Pancreas (tissue), 10 donors: ENCODE data around the gene CNKSR2. TPM values are rescaled to one million over a fixed set of nuclear protein-coding genes. Genes with fewer than 3 reads are reported as not detected.

Experiments
- ATAC-seq, 4 donors: fragments of 200-7000 bp; cut with Tn5 transposase; one replicate each; pipeline versions ENCODE4 v1.8.0 to v1.9.1; 2020; ENCODE audit warnings: mild to moderate bottlenecking in 4 of 4, moderate library complexity in 4 of 4
- DNase-seq, 6 donors: peaks; one replicate each; pipeline ENCODE4 v3.0.0-alpha.2; 2020
- FAIRE-seq: peaks from 2 replicates; lab custom pipeline; 2012; peaks lifted over from hg19 to GRCh38; lab: Jason Lieb, UNC
- H3K27ac ChIP-seq, 4 donors: fragments of 200-600 bp; sonication (generic); 1 replicate in 3 of 4; 2 replicates in 1 of 4; pipeline versions ENCODE4 v1.5.0 to v1.8.0; 2020
- H3K27me3 ChIP-seq, 4 donors: fragments of 200-600 bp; one replicate each; pipeline ENCODE4 v1.8.0; 2021
- H3K36me3 ChIP-seq, 3 donors: fragments of 200-600 bp; sonication (generic) in 1 of 3; one replicate each; pipeline versions ENCODE4 v1.5.0 to v1.8.0; 2020 to 2021
- H3K4me1 ChIP-seq, 3 donors: fragments of 200-600 bp; one replicate each; pipeline ENCODE4 v1.8.0; 2021
- H3K4me3 ChIP-seq, 4 donors: fragments of 200-600 bp; sonication (generic) in 2 of 4; one replicate each; pipeline versions ENCODE4 v1.5.0 to v1.8.0; 2020 to 2021
- H3K9me3 ChIP-seq, 4 donors: fragments of 200-600 bp; one replicate each; pipeline ENCODE4 v1.8.0; 2021
- WGBS, 2 donors: extraction: QIAGEN DNeasy Blood & Tissue Kit; methylation state at CpG; one replicate each; pipeline ENCODE4 v1.1.7; 2013; 5-methylcytosine and 5-hydroxymethylcytosine counted together
- intact Hi-C, 3 donors: fragments of 100-400 bp; cut with DNase I; formaldehyde crosslinking; loops; one replicate each; pipeline versions ENCODE4 v1.11.1 to v1.14.2; 2022
- polyA plus RNA-seq, 2 donors: library from polyadenylated mRNA; stranded (reverse); fragments of 200-250 nt; gene quantifications; one replicate each; pipeline ENCODE4 v1.2.3, GENCODE V29; 2013
- total RNA-seq, 6 donors: library from RNA; stranded (reverse); fragmentation: NEBNext Ultra II Directional in 4 of 6; extraction: Animal tissue kit (Norgen Biotek cat#: 25700) in 4 of 6; gene quantifications; one replicate each; pipeline versions ENCODE4 v1.2.1 to v1.2.4, GENCODE V29; 2021 to 2023
- TF ChIP-seq, protein P1 (sequence below), 4 donors: fragments of 200-600 bp; sonication (generic) in 3 of 4; IDR thresholded peaks; one replicate each; pipeline versions ENCODE4 v1.5.0 to v1.8.0; 2021; ENCODE audit warnings: antibody characterized with exemption in 4 of 4
- donor health status: healthy with polysubstance abuse.
- donor health status: DM: no; HTN: no; CAD: no; lungs with moderate emphysema.
- donor health status: DM: no; HTN: no; CAD: no.
- donor health status: control.
- donor health status: control.
- donor health status: Bipolar disorder and iron deficiency.
- donor health status: DM: yes; HTN: yes; CAD: no.
- donor health status: DM: no; HTN: no; CAD: no.
- donor health status: DM: no; HTN: no; CAD: no.
- donor health status: DM: yes; HTN: yes; CAD: no.

The CNKSR2 gene
- total and polyA plus RNA-seq, 8 donors: 1.1 to 4.0 (median 2.5) TPM

DNA sequence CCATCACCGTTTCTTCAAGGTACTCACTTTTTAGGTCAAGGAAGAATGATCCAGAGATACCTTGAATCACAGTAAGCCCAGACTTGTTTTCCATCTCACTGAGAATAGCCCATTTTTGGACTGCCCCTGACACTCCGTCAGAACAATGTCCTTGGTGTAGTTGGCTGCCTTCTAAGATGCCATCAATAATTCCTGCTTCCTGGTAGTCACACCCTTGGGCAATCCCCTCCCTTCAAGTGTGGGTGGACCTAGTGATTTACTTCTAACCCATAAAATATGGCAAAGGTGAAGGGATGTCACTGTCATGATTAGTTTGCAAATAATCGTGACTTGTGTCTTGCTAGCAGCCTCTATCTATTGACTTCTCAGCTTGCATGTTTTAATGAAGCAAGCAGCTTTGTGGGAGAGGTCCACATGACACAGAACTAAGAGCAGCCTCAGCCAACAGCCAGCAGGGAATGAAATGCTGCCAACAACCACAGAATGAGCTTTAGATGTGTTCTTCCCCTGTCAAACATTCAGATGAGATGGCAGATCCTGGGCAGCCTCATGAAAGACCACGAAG is 303.9 kb downstream of the CNKSR2 start:
- peaks cover 0 to 3% (median 0%) of the 10 kb centered on the region in 4 donors for H3K27me3 ChIP-seq
- H3K4me1 ChIP-seq: no peaks in the 10 kb centered on the region
- DNase-seq (no peak), FAIRE-seq (no peak), ATAC-seq (no peak)
- TF ChIP-seq, protein P1, sequence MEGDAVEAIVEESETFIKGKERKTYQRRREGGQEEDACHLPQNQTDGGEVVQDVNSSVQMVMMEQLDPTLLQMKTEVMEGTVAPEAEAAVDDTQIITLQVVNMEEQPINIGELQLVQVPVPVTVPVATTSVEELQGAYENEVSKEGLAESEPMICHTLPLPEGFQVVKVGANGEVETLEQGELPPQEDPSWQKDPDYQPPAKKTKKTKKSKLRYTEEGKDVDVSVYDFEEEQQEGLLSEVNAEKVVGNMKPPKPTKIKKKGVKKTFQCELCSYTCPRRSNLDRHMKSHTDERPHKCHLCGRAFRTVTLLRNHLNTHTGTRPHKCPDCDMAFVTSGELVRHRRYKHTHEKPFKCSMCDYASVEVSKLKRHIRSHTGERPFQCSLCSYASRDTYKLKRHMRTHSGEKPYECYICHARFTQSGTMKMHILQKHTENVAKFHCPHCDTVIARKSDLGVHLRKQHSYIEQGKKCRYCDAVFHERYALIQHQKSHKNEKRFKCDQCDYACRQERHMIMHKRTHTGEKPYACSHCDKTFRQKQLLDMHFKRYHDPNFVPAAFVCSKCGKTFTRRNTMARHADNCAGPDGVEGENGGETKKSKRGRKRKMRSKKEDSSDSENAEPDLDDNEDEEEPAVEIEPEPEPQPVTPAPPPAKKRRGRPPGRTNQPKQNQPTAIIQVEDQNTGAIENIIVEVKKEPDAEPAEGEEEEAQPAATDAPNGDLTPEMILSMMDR (IDR thresholded peaks at IDR 0.05): no peak
- intact Hi-C loops: no loop called here
- H3K9me3 ChIP-seq: no peaks in the 10 kb centered on the region
- WGBS, 2 donors: 40 to 52% methylated on average over 4 of the region's 4 CpGs
- H3K36me3 ChIP-seq: no peaks in the 10 kb centered on the region
- no peak overlapping the region for H3K27ac ChIP-seq
- H3K4me3 ChIP-seq: no peak overlapping the region

DNA sequence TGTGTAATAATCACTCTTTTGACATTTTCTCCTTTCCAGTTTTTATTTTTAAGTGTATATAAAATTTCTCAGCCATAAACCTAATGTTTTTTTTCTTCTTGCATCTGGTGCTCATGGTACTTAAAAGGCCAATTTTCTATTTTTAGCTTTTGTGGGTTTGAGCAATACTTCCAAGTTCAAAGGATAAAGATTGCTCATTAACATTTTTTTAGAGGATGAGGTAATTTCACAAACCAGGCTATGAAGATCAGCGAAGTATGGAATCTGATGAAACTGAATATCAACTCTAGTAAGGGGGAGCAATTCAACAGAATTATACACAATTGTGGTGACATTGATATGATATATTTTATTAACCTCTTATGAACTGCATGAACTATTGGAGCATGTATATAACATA is 309.7 kb downstream of the CNKSR2 start:
- ATAC-seq (no peak), FAIRE-seq (no peak), DNase-seq (no peak)
- H3K27me3 ChIP-seq: peaks cover 0 to 10% (median 0%) of the 10 kb centered on the region in 4 donors
- TF ChIP-seq, protein P1 (IDR thresholded peaks at IDR 0.05): no peak
- intact Hi-C loops: no loop called here
- H3K4me3 ChIP-seq: no peak overlapping the region
- H3K36me3 ChIP-seq: no peaks in the 10 kb centered on the region
- H3K9me3 ChIP-seq: no peaks in the 10 kb centered on the region
- no peaks in the 10 kb centered on the region for H3K4me1 ChIP-seq
- 72 to 79% methylated on average over 1 of the region's 1 CpG for WGBS, 2 donors
- no peak overlapping the region for H3K27ac ChIP-seq

DNA sequence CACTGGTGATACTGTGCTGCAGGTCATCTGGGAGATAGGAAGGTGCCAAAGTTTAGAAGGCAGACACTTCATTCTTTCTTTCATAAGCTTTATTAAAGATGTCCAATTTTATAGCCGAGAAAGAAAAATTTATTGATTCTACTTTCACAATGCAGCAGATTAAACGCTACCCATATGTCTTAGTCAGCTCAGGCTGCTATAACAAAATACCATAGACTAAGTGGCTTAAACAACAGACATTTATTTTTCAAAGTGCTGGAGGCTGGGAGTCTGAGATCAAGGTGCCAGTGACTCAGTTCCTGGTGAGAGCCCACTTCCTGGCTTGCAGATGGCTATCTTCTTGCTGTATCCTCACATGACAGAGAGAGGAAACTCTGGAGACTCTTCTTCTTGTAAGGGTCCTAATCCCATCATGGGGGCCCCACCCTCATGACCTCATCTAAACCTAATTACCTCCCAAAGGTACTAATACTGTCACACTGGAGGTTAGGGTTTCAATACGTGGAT is 317.3 kb downstream of the CNKSR2 start:
- DNase-seq (no peak), FAIRE-seq (no peak), ATAC-seq (no peak)
- H3K4me3 ChIP-seq: no peak overlapping the region
- WGBS, 2 donors: 79 to 88% methylated on average over 3 of the region's 3 CpGs
- no peaks in the 10 kb centered on the region for H3K36me3 ChIP-seq
- TF ChIP-seq, protein P1 (IDR thresholded peaks at IDR 0.05): no peak
- no peak overlapping the region for H3K27ac ChIP-seq
- no peaks in the 10 kb centered on the region for H3K9me3 ChIP-seq
- H3K27me3 ChIP-seq: peaks cover 0 to 16% (median 0%) of the 10 kb centered on the region in 4 donors
- no peaks in the 10 kb centered on the region for H3K4me1 ChIP-seq
- intact Hi-C loops: no loop called here

DNA sequence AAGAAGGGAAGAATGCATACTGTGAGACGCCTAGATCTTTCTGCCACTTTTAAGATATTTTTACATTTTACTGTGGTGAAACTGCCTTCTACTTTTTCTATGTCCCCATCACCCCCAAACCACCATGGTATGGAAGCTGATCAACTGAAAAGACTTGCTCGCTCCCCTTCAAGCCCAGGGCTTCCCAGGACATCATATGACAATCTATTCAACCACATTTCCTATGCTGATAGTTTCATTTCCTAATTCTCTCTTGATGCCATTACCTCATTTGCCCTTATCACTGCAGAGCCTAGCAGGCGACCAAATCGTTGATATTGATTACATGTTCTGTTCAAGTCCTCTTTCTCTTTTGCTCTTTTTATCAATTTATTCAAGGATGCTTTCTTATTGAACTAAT is 324.1 kb downstream of the CNKSR2 start:
- FAIRE-seq: no peak
- TF ChIP-seq, protein P1 (IDR thresholded peaks at IDR 0.05): no peak
- intact Hi-C loops: no loop called here
- Histone ChIP-seq H3K4me3 (no peak overlapping the region), H3K4me1 (no peaks in the 10 kb centered on the region), H3K27ac (no peak overlapping the region), H3K9me3 (no peaks in the 10 kb centered on the region), H3K27me3 (no peaks in the 10 kb centered on the region), H3K36me3 (no peaks in the 10 kb centered on the region)
- no peak for DNase-seq
- ATAC-seq: no peak
- 46 to 55% methylated on average over 4 of the region's 4 CpGs for WGBS, 2 donors

DNA sequence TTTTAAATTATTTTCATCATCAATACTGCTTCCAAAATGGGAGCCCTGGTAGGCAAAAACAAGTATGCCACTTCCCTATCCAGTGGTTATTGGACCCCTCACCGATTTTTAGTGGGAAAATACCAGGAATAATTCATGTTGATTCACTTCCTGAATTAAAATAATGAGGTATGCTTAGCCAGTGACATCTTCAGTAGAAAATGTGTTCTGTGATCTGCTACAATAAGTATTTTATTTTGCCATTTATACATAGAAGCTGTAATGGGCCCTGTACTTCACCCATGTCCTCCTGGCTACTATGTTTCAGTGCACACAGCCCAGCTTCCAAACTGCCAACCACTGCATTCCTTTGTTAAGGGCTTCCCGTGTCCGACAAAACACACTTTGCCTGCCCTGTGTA is 324.9 kb downstream of the CNKSR2 start:
- intact Hi-C loops: no loop called here
- DNase-seq (no peak), FAIRE-seq (no peak), ATAC-seq (no peak)
- Histone ChIP-seq H3K36me3 (no peaks in the 10 kb centered on the region), H3K4me3 (no peak overlapping the region), H3K27ac (no peak overlapping the region), H3K9me3 (no peaks in the 10 kb centered on the region), H3K27me3 (no peaks in the 10 kb centered on the region), H3K4me1 (no peaks in the 10 kb centered on the region)
- WGBS, 2 donors: 45 to 61% methylated on average over 3 of the region's 3 CpGs
- TF ChIP-seq, protein P1 (IDR thresholded peaks at IDR 0.05): no peak
